T-helper 17 cell (primary cell): ENCODE data around the gene NCOA6. TPM values are rescaled to one million over a fixed set of nuclear protein-coding genes. Genes with fewer than 3 reads are reported as not detected.

Source experiments
- ATAC-seq: fragments of 150-1000 bp; cut with Tn5 transposase; 2 replicates; pipeline ENCODE4 v1.10.0; 2021; ENCODE audit warnings: mild to moderate bottlenecking, moderate library complexity
- DNase-seq, 3 donors: peaks; one replicate each; pipeline versions ENCODE4 v3.0.0 to v3.0.0-alpha.2; 2020 to 2021
- H3K9me3 ChIP-seq: one replicate; pipeline ENCODE4 v1.7.0; 2013; ENCODE audit warnings: low read length, mild to moderate bottlenecking; ENCODE audit not compliant: control insufficient read depth, poor library complexity, severe bottlenecking
- H3K27ac Mint-ChIP-seq: one replicate; pipeline ENCODE4 v1.8.0; 2022; ENCODE audit warnings: mild to moderate bottlenecking, moderate library complexity, mixed read lengths
- H3K27me3 Mint-ChIP-seq: one replicate; pipeline ENCODE4 v1.8.0; 2022; ENCODE audit warnings: mixed read lengths
- H3K36me3 Mint-ChIP-seq: one replicate; pipeline ENCODE4 v1.8.0; 2022; ENCODE audit warnings: low read depth, mixed read lengths
- H3K4me1 Mint-ChIP-seq: one replicate; pipeline ENCODE4 v1.8.0; 2022; ENCODE audit warnings: mild to moderate bottlenecking, mixed read lengths
- H3K4me3 Mint-ChIP-seq: one replicate; pipeline ENCODE4 v1.8.0; 2022; ENCODE audit warnings: mild to moderate bottlenecking, moderate library complexity, mixed read lengths
- total RNA-seq, 4 donors: library from RNA in 2 of 4; stranded (reverse) in 2 of 4; gene quantifications; one replicate each; pipeline ENCODE4 v1.2.3 and lab custom pipeline; 2022 to 2026

The NCOA6 gene
- total RNA-seq, 2 donors from 2014 or later = 26.3 to 30.7 TPM

GRCh38 chr20:34701405-34702085 lies 123.9 kb downstream of the NCOA6 start:
- no peak for ATAC-seq
- Mint-ChIP-seq H3K4me1 (peaks cover 23% of the 10 kb centered on the region), H3K36me3 (peaks cover 2% of the 10 kb centered on the region), H3K4me3 (peak overlapping the region; percentile 74), H3K27me3 (peaks cover 15% of the 10 kb centered on the region), H3K27ac (no peak overlapping the region)
- no peak for DNase-seq
- H3K9me3 ChIP-seq = no peaks in the 10 kb centered on the region

GRCh38 chr20:34693414-34693813 lies 132.0 kb downstream of the NCOA6 start:
- Mint-ChIP-seq H3K27ac (no peak overlapping the region), H3K4me3 (no peak overlapping the region), H3K27me3 (no peaks in the 10 kb centered on the region), H3K4me1 (no peaks in the 10 kb centered on the region), H3K36me3 (peaks cover 3% of the 10 kb centered on the region)
- no peaks in the 10 kb centered on the region for H3K9me3 ChIP-seq
- no peak for ATAC-seq
- DNase-seq = no peak

- no peak overlapping the region for H3K27ac Mint-ChIP-seq
- ATAC-seq = no peak
- no peak overlapping the region for H3K4me3 Mint-ChIP-seq
- H3K4me1 Mint-ChIP-seq = no peaks in the 10 kb centered on the region
- DNase-seq = no peak
- peaks cover 3% of the 10 kb centered on the region for H3K36me3 Mint-ChIP-seq
- no peaks in the 10 kb centered on the region for H3K9me3 ChIP-seq
- H3K27me3 Mint-ChIP-seq = no peaks in the 10 kb centered on the region
Measured at GRCh38 chr20:34691838-34692237, 133.6 kb downstream of the NCOA6 start.

- Mint-ChIP-seq H3K27me3 (no peaks in the 10 kb centered on the region), H3K4me1 (no peaks in the 10 kb centered on the region), H3K4me3 (no peak overlapping the region), H3K36me3 (no peaks in the 10 kb centered on the region), H3K27ac (no peak overlapping the region)
- ATAC-seq = no peak
- no peak for DNase-seq
- H3K9me3 ChIP-seq = no peaks in the 10 kb centered on the region
Measured at GRCh38 chr20:34689486-34689885, 136.0 kb downstream of the NCOA6 start.

- DNase-seq = no peak
Measured at GRCh38 chr20:34683667-34684066, 141.8 kb downstream of the NCOA6 start.

GRCh38 chr20:34680586-34681175 lies 144.8 kb downstream of the NCOA6 start:
- DNase-seq = no peak
- Mint-ChIP-seq H3K27ac (peak overlapping the region; percentile 45), H3K4me1 (peaks cover 11% of the 10 kb centered on the region)

More at GRCh38 chr20:34683667-34684066, 141.8 kb downstream of the NCOA6 start:
- Mint-ChIP-seq H3K27me3 (no peaks in the 10 kb centered on the region), H3K27ac (no peak overlapping the region), H3K4me3 (no peak overlapping the region), H3K36me3 (no peaks in the 10 kb centered on the region), H3K4me1 (peaks cover 2% of the 10 kb centered on the region)
- H3K9me3 ChIP-seq = no peaks in the 10 kb centered on the region
- ATAC-seq = no peak

GRCh38 chr20:34676642-34677373 lies 148.6 kb downstream of the NCOA6 start, which contains the start of gene PIGU:
PIGU (minus strand) TSS chr20:34677092; CDS start chr20:34677085, 7 bp downstream.
- H3K9me3 ChIP-seq = no peaks in the 10 kb centered on the region
- DNase-seq (peak; percentile 92 to 94 (median 93)), ATAC-seq (peak; percentile 97)
- Mint-ChIP-seq H3K27ac (peak within 1 kb of the TSS; percentile 84), H3K36me3 (no peaks in the 10 kb centered on the region), H3K4me3 (peak within 1 kb of the TSS; percentile 98), H3K27me3 (no peaks in the 10 kb centered on the region), H3K4me1 (peaks cover 18% of the 10 kb centered on the region)

More at GRCh38 chr20:34680586-34681175, 144.8 kb downstream of the NCOA6 start:
- no peaks in the 10 kb centered on the region for H3K9me3 ChIP-seq
- Mint-ChIP-seq H3K4me3 (no peak overlapping the region), H3K27me3 (no peaks in the 10 kb centered on the region), H3K36me3 (no peaks in the 10 kb centered on the region)
- ATAC-seq = no peak

GRCh38 chr20:34675993-34676641 lies 149.3 kb downstream of the NCOA6 start:
- DNase-seq (no peak), ATAC-seq (no peak)
- Mint-ChIP-seq H3K4me1 (peaks cover 18% of the 10 kb centered on the region), H3K27me3 (no peaks in the 10 kb centered on the region), H3K27ac (peak overlapping the region; percentile 84), H3K36me3 (no peaks in the 10 kb centered on the region), H3K4me3 (peak overlapping the region; percentile 98)
- no peaks in the 10 kb centered on the region for H3K9me3 ChIP-seq

GRCh38 chr20:34675561-34675960 lies 149.9 kb downstream of the NCOA6 start:
- peaks cover 20% of the 10 kb centered on the region for H3K4me1 Mint-ChIP-seq
- H3K27me3 Mint-ChIP-seq = no peaks in the 10 kb centered on the region
- no peak for ATAC-seq
- no peaks in the 10 kb centered on the region for H3K36me3 Mint-ChIP-seq
- peak overlapping the region; percentile 98 for H3K4me3 Mint-ChIP-seq
- H3K27ac Mint-ChIP-seq = peak overlapping the region; percentile 84
- no peaks in the 10 kb centered on the region for H3K9me3 ChIP-seq
- no peak for DNase-seq

- Mint-ChIP-seq H3K4me1 (peaks cover 18% of the 10 kb centered on the region), H3K27ac (peak overlapping the region; percentile 24), H3K36me3 (no peaks in the 10 kb centered on the region), H3K27me3 (no peaks in the 10 kb centered on the region), H3K4me3 (no peak overlapping the region)
- ATAC-seq = no peak
- H3K9me3 ChIP-seq = no peaks in the 10 kb centered on the region
- no peak for DNase-seq
Measured at GRCh38 chr20:34673412-34673811, 152.0 kb downstream of the NCOA6 start.

- Mint-ChIP-seq H3K36me3 (no peaks in the 10 kb centered on the region), H3K4me1 (peaks cover 5% of the 10 kb centered on the region), H3K4me3 (no peak overlapping the region), H3K27ac (no peak overlapping the region), H3K27me3 (no peaks in the 10 kb centered on the region)
- DNase-seq (no peak), ATAC-seq (no peak)
- no peaks in the 10 kb centered on the region for H3K9me3 ChIP-seq
Measured at GRCh38 chr20:34669094-34669493, 156.4 kb downstream of the NCOA6 start.
